ENCODE data around the gene PRSS50.

PRSS50 gene

DNA sequence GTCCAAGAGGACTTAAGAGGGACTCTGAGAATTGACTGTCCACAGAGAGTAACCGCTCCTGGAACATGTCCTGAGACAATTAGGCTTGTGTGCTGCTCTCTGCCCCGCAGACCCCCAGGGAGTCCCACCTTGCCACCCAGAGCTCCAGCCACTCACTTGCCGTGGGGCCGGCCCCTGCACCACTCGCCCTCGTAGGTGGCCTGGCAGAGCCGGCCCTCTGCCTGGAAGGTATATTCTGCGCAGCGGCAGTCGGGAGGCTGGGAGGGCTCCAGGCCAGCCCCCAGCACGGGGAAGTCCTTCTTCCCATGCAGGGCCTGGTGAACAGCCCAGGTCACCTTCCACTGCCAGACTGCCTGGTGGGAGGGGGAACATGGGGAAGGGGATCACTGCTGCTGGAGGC lies 34.7 kb downstream of the PRSS50 start:
- no peak for DNase-seq

DNA sequence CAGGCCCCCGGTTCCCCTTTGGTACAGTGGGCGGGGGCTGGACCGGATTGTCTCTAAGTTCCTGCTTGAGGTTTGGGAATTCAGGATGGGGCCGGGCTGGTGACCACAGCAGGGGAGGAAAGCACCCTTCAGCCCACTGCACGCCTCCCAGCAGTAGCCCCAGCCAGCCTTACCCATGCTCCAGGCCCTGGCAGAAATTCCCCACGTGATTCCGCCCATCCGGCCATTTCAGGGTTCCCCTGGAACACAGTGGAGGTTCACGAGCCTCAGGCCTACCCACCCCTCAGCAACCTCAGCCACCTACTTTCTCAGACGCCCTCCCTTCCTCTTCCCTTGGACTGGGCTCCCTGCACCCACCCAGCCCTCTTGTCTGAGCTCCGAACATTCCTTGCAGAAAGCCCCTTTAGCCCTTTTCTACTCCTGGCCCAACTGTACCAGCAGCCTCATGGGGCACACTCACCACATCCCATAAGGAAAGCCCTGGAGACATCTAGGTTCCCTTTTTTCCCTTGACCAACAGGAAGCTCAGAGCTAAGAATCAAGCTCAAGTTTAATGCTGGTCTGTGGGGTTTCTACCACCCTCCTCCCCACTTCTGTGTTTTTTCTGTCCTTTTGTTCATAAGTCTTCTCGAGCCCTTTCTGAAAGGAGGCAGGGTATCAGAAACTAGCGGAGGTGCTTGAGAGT lies 35.7 kb downstream of the PRSS50 start:
- DNase-seq = no peak

GRCh38 chr3:46681387-46681786 lies 36.3 kb downstream of the PRSS50 start:
- no peak for DNase-seq

- DNase-seq = no peak
Measured at GRCh38 chr3:46680298-46680826, 37.3 kb downstream of the PRSS50 start.

GRCh38 chr3:46679681-46680080 lies 38.0 kb downstream of the PRSS50 start:
- DNase-seq = no peak

DNA sequence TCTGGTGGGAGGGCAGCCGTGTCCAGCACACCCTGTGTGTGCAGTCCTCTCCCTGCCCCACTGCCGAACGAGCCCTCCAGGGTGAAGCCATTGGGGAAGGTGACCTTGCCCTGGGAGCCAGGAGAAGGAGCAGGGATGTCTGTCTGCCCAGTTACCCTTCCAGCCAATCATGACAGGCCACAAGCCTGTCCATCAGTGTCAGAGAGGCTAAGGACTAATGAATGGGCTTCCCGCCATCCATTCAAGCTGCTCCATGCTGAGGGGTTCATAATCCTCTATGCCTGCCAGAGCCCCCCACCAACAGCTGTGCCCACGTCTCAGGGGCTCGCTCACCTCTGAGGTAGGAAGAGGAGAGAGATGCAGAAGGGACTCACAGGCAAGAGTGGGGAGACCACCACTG lies 39.4 kb downstream of the PRSS50 start:
- no peak for DNase-seq

DNA sequence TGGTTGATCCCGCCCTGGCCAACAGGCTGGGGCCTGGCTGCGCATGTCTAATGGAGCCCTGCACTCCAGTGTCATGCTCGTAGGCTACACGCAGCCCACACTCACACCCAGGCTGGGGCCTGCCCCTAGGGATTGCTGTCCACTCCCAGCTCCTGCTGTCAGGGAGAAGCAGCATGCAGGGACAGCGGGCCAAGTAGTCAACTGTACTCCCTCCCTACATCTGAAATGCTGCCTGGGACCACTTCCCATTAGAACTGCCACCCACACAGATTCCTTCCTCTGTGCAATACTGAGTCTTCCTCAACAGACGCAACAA lies 40.3 kb downstream of the PRSS50 start:
- no peak for DNase-seq

DNA sequence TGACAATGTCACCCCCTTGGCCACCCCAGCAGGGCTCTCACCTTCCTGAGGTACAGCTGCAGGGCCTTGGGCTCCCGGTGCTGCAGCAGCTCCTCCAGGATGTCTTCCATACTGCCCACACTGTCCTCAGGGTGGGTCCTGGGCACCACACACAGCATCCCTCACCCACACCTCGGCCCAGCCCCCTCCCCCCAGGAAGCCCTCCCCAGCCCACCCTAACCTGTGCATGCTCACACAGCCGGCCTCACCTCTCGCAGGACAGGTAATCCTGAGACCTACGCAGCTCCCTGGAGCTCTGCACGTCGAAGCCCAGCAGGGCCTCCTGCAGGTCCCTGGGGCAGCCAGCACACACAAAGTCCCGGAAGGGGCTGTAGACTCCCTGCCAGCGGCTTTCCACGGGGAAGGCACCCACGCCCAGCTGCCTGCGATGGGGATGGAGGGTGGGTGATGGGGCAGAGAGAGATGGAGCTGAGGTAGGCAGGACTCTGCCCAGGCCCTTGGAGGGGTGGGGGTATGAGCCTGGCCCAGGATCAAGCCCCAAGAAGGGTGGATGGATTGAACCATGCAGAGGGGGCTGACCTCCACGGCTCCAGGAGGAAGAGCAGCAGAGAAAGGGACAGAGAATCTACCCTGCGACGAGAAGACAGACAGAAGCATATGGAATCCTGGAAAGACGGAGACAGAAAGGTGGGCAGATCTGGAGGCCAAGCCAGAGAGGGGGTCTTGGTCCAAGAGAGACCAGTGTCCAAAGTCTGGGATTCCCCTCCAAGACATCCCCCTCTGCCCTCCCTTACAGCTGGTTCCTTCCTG lies 40.9 kb downstream of the PRSS50 start:
- DNase-seq = no peak

DNA sequence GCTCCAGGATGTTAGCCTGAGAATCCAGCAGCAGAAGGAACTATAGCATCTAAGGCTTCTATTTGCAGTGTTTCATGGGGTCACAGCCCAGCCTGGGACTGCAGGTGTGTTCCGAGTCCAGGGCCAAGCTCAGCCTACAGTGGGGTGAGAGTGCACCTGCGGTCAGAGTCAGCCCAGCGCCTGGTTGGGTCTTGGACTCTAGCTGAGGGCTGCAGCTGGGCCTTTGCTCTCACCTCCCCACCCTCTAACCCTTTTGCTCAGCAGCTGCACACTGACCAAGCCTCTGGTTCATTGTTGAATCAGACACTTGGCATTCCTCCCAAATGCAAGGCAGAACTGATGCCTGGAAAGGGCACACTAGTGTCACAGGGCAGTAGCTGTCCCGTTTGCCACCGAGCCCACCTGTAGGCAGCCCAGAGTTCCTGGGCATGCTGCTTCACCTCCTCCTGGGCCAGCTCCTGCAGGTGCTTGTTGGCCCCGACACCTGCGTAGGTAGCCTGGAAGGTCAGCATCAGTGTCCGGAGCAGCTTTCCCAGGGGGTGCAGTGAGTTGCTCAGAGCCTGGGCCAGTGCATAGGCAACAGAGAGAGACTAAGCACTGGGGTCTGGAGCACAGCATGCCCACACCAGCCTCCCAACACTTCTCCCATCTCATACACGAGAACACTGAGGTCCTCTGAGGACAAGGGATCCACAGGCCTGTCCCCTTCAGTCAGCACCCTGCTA lies 41.7 kb downstream of the PRSS50 start:
- no peak for DNase-seq

- DNase-seq = no peak
Measured at GRCh38 chr3:46675426-46675825, 42.2 kb downstream of the PRSS50 start.

- peak; percentile 49 for DNase-seq
Measured at GRCh38 chr3:46674031-46674845, 43.4 kb downstream of the PRSS50 start.

DNA sequence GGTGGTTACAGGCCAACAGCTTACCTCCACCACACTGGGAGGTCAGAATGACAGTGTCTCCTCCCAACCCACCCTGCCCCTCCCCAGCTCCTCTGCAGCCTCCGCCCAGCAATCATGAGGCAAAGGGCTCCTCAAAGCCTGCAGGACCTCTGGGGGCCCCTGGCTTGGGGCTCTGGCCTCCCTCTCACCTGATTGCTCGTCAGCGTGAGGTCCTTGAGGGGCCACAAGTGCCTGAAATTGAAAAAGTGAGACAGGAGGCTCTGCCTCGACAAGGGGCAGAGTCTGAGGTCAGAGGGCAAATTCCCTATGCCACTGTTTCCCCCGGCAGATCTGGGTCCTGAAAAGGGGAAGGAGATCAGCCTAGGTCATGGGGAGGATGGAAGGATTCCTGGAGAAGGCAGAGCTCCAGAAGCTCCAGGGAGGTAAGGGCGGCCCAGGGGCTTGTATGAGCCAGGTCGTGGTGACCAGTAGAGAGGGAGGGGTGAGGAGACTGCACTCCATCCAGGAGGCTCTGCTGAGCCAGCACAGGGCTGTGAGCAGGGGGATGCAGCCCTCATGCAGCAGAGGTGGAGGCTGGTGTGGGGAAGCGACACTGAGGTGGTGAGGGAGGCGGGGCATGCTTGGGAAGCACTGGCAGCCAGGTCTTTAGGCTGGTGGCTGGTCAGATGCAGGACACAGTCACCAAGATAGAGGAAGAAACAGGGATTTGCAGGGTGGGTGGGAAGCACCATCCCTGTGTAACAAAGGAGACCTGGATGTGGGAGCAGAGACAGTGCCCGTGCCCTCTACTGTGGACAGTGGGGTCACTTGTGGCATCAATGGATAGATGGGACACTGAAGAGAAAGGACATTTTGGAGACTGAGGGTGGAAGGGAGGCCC lies 44.3 kb downstream of the PRSS50 start:
- peak; percentile 45 for DNase-seq

DNA sequence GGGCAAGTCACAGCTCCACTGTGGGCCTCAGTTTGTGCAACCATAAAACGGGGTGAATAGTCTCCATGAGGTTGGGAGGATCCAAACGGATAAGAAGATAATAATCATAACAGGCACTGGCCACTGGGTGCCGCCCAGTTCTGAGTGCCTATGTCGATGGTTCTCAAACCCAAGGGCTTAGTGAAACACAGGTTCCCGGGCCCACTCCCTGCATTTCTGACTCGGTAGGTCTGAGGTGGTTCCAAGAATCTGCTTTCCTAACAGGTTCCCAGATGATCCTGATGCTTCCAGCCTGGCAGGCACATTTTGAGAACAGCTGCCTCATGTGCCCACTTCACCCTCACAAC lies 45.3 kb downstream of the PRSS50 start:
- no peak for DNase-seq

DNA sequence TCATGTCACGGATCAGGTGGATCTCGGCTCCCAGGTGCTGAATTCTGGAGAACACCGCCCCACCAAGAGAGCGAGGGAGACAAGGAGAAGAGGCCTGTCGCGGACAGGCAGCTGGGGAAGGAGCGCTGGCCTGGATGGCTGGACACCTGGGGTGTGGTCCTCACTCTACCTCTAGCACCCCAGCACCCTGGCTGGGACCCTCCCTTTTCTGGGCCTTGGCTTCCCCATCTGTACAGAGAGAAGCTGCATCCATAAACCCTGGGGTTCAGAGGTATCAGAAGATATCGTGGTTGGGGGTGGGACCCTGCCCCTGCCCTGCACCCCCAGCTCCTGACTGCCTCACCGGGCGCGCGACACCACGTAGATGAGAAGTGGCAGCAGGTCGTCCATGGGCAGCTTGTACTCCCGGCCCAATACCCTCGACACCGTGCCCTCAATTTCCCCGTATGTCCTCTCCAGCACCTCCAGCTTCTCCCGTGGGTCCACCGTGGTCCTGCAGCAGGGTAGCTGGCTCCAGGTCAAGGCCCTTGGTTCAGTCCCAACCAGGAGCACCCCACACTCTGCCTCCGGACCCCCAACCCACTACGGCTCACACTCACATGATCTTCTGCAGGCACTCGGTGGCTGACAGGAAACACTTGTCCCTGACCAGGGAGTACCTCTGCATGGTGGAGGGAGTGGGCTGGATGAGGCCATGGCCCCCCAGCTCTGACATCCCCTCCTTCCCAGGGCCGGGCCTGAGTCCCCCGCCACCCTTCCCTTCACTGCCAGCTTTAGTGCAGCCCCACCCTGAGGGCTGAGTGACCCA lies 45.9 kb downstream of the PRSS50 start:
- DNase-seq = peak; percentile 44

DNA sequence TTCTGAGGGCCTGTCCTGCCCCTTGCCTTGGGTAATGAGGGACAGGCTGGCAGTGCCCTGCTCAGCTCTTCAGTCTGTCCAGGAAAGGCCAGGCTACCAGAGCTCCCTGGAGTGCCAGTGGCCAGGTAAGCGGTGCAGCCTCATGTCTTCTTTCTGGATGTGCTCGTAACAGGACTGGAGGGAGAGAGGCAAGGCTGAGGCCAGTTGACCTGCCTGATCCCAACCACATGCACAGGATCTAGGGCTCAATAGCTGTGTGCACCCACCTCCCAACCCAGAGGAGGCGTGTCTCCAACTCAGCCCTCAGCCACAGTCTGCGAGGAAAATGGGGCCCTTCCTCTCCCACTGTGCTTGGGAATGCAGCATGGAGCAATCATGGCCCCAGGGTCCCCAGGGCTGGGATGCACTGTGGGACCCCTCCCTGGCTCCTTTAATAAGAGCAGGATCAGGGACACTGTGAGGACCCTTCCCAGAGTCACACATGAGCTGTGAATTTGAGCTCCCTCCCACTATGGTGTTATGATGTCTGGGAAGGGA lies 46.7 kb downstream of the PRSS50 start:
- peak; percentile 53 for DNase-seq

DNA sequence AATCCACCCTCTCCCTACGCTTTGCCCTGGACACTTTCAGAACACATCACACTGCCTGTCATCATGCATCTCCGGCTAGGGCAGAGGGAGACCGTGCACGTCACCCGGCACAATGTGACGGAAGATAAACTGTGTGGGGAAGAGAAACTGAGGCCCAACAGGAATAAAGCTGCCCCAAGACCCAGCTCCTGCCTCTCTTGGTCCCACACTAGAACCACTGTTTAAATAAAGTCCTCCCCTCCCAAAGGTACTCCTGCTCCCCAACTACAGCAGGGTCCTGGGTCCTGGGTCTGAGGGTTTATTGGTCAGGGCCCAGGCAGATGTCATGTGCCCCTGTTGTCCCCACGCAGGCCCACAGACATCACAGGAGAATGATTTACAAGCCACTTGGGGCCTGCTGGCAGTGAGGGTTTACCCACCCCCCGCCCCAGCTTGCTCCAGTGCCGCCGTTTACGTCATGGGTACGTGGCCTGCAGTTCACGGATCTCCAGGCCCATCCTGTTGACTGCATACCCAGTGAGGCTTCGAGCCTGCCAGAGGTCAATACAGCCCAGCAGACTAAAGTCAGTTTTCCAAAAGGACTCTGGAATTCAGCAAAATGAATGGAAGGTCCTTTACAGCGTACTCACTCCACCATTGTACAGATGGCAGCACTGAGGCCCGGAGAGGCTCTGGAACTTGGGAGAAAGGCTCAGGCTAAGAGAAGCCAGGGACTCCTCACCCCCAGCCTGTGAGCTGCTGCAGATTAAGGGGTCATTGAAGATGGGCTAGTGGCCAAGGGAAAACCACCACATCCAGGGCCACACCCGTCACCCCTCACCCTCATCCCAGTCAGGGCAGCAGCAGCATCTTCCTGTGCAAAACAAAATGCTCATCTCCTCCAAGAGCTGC lies 47.4 kb downstream of the PRSS50 start:
- DNase-seq = no peak

GRCh38 chr3:46669191-46669999 lies 48.3 kb downstream of the PRSS50 start:
- DNase-seq = peak; percentile 44

DNA sequence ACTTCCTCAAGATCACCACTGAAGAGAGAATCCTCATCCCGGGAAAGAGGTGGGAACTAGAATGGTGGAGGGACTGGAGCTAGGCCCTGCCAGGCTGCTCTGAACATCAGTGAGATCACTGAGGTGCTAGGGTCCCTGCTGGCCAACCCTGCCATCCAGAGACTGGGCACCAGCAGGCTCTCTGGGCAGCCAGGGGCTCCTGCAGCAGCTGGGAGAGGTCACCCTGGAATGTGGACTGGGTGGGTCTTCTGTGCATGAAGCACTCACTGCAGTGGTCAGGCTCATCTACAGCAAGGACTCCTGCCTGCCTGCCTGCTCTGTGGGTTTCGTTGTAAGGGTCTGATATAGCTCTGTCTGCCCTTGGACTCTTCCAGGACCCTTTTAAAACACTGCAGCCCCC lies 49.1 kb downstream of the PRSS50 start:
- DNase-seq = peak; percentile 47

- DNase-seq = peak; percentile 43
Measured at GRCh38 chr3:46668116-46668515, 49.6 kb downstream of the PRSS50 start.
